HEK293 (cell line): ENCODE measurements around the gene EFCAB14.
A peak's percentile ranks its signal among the peaks of the same experiment; 100 is the strongest.

Experiments
- CTCF ChIA-PET: fragments of 350-600 bp; formaldehyde crosslinking; extraction: SDS; loops from one replicate; lab custom pipeline; 2021; ENCODE audit warnings: antibody characterized with exemption; lab: Yijun Ruan, JAX
- POLR2A ChIA-PET: fragments of 300-600 bp; formaldehyde crosslinking; extraction: SDS; loops from one replicate; lab custom pipeline; 2020; ENCODE audit warnings: antibody characterized with exemption, inconsistent platforms; lab: Yijun Ruan, JAX
- H3K27ac ChIP-seq: fragments of 200-500 bp; sonication (Bioruptor generic); 2 replicates; pipeline ENCODE4 v1.5.1; 2014; ENCODE audit warnings: low read depth, low read length, control low read depth, inconsistent platforms; ENCODE audit errors: extremely low read depth
- H3K36me3 ChIP-seq, 2 experiments: fragments of 200-500 bp in 1 of 2; sonication (Bioruptor generic) in 1 of 2; 1 replicate in 1 of 2; 2 replicates in 1 of 2; pipeline ENCODE4 v1.5.1; 2014 to 2017; ENCODE audit warnings: inconsistent platforms in 2 of 2, low read length in 2 of 2; ENCODE audit not compliant: control insufficient read depth in 2 of 2, insufficient read depth in 1 of 2
- H3K4me1 ChIP-seq: fragments of 200-500 bp; sonication (Bioruptor generic); 2 replicates; pipeline ENCODE4 v1.5.1; 2014; ENCODE audit warnings: mild to moderate bottlenecking, low read length, inconsistent platforms; ENCODE audit not compliant: control insufficient read depth, insufficient read depth
- H3K4me3 ChIP-seq: 2 replicates; pipeline ENCODE4 v1.5.1; 2011; ENCODE audit warnings: low read depth, mild to moderate bottlenecking, control low read depth, low read length, moderate library complexity
- H3K9me3 ChIP-seq: fragments of 200-500 bp; sonication (Bioruptor generic); 2 replicates; pipeline ENCODE4 v1.5.1; 2014; ENCODE audit warnings: low read depth, low read length, inconsistent platforms; ENCODE audit not compliant: control insufficient read depth, insufficient read depth
- KLF10 ChIP-seq: fragments of 450-650 bp; IDR thresholded peaks from 2 replicates; pipeline ENCODE4 v1.5.1; 2018; ENCODE audit warnings: missing biosample characterization, mild to moderate bottlenecking, missing genetic modification characterization
- KLF17 ChIP-seq: fragments of 450-650 bp; formaldehyde crosslinking; IDR thresholded peaks from 2 replicates; pipeline ENCODE4 v1.5.1; 2016; ENCODE audit warnings: missing biosample characterization, missing genetic modification characterization
- MYNN ChIP-seq: fragments of 450-650 bp; formaldehyde crosslinking; IDR thresholded peaks from 2 replicates; pipeline ENCODE4 v1.5.1; 2016; ENCODE audit warnings: missing biosample characterization, missing genetic modification characterization, borderline replicate concordance
- RBAK ChIP-seq: fragments of 450-650 bp; formaldehyde crosslinking; IDR thresholded peaks from 2 replicates; pipeline ENCODE4 v1.5.1; 2016; ENCODE audit warnings: missing biosample characterization, missing genetic modification characterization
- REPIN1 ChIP-seq: fragments of 450-650 bp; formaldehyde crosslinking; IDR thresholded peaks from 2 replicates; pipeline ENCODE4 v1.5.1; 2017; ENCODE audit warnings: missing biosample characterization, missing genetic modification characterization, low read depth
- SALL2 ChIP-seq: fragments of 450-650 bp; formaldehyde crosslinking; IDR thresholded peaks from 2 replicates; pipeline ENCODE4 v1.5.0; 2017; ENCODE audit warnings: missing biosample characterization, mild to moderate bottlenecking, missing genetic modification characterization, borderline replicate concordance
- ZBTB11 ChIP-seq: fragments of 450-650 bp; formaldehyde crosslinking; conservative IDR thresholded peaks from 2 replicates; pipeline ENCODE4 v1.5.1; 2016; ENCODE audit warnings: low read depth, missing biosample characterization, missing genetic modification characterization
- ZNF10 ChIP-seq: fragments of 450-650 bp; formaldehyde crosslinking; IDR thresholded peaks from 2 replicates; pipeline ENCODE4 v1.5.1; 2017; ENCODE audit warnings: missing biosample characterization, missing genetic modification characterization
- ZNF112 ChIP-seq: fragments of 450-650 bp; formaldehyde crosslinking; IDR thresholded peaks from 2 replicates; pipeline ENCODE4 v1.5.0; 2017; ENCODE audit warnings: missing biosample characterization, missing genetic modification characterization
- ZNF157 ChIP-seq: fragments of 450-650 bp; formaldehyde crosslinking; IDR thresholded peaks from 2 replicates; pipeline ENCODE4 v1.5.1; 2016; ENCODE audit warnings: missing biosample characterization, missing genetic modification characterization
- ZNF223 ChIP-seq: fragments of 450-650 bp; formaldehyde crosslinking; IDR thresholded peaks from 2 replicates; pipeline ENCODE4 v1.5.1; 2016; ENCODE audit warnings: missing biosample characterization, missing genetic modification characterization
- ZNF239 ChIP-seq: fragments of 450-650 bp; formaldehyde crosslinking; IDR thresholded peaks from 2 replicates; pipeline ENCODE4 v1.5.1; 2016; ENCODE audit warnings: missing biosample characterization, missing genetic modification characterization
- ZNF48 ChIP-seq: fragments of 450-650 bp; formaldehyde crosslinking; IDR thresholded peaks from 2 replicates; pipeline ENCODE4 v1.5.1; 2016; ENCODE audit warnings: missing biosample characterization, missing genetic modification characterization
- ZNF561 ChIP-seq: fragments of 450-650 bp; IDR thresholded peaks from 2 replicates; pipeline ENCODE4 v1.5.1; 2018; ENCODE audit warnings: missing biosample characterization, missing genetic modification characterization, borderline replicate concordance
- ZNF600 ChIP-seq: fragments of 450-650 bp; formaldehyde crosslinking; IDR thresholded peaks from 2 replicates; pipeline ENCODE4 v1.5.1; 2016; ENCODE audit warnings: missing biosample characterization, missing genetic modification characterization
- ZNF621 ChIP-seq: fragments of 450-650 bp; formaldehyde crosslinking; IDR thresholded peaks from 2 replicates; pipeline ENCODE4 v1.5.1; 2017; ENCODE audit warnings: missing biosample characterization, missing genetic modification characterization
- ZNF768 ChIP-seq: fragments of 450-650 bp; formaldehyde crosslinking; IDR thresholded peaks from 2 replicates; pipeline ENCODE4 v1.5.1; 2018; ENCODE audit warnings: missing biosample characterization, mild to moderate bottlenecking, missing genetic modification characterization
- ZSCAN30 ChIP-seq: fragments of 450-650 bp; IDR thresholded peaks from 2 replicates; pipeline ENCODE4 v1.5.1; 2018; ENCODE audit warnings: missing biosample characterization, mild to moderate bottlenecking, missing genetic modification characterization, moderate library complexity
- ZXDB ChIP-seq: fragments of 450-650 bp; formaldehyde crosslinking; IDR thresholded peaks from 2 replicates; pipeline ENCODE4 v1.5.1; 2016; ENCODE audit warnings: missing biosample characterization, missing genetic modification characterization
- TF ChIP-seq, protein P1 (sequence below): fragments of 450-650 bp; formaldehyde crosslinking; IDR thresholded peaks from 2 replicates; pipeline ENCODE4 v1.5.1; 2017; ENCODE audit warnings: missing biosample characterization, missing genetic modification characterization
- TF ChIP-seq, protein P2 (sequence below): fragments of 450-650 bp; formaldehyde crosslinking; IDR thresholded peaks from 2 replicates; pipeline ENCODE4 v1.5.0; 2017; ENCODE audit warnings: missing biosample characterization, missing genetic modification characterization, borderline replicate concordance
- TF ChIP-seq, protein P3 (sequence below): sonication (generic); formaldehyde crosslinking; IDR thresholded peaks from 2 replicates; pipeline ENCODE4 v1.8.1; 2022; ENCODE audit warnings: mild to moderate bottlenecking, moderate library complexity, missing genetic modification reagents
- TF ChIP-seq, protein P4 (sequence below): fragments of 450-650 bp; formaldehyde crosslinking; IDR thresholded peaks from 2 replicates; pipeline ENCODE4 v1.5.1; 2016; ENCODE audit warnings: missing biosample characterization, missing genetic modification characterization

Gene EFCAB14

DNA sequence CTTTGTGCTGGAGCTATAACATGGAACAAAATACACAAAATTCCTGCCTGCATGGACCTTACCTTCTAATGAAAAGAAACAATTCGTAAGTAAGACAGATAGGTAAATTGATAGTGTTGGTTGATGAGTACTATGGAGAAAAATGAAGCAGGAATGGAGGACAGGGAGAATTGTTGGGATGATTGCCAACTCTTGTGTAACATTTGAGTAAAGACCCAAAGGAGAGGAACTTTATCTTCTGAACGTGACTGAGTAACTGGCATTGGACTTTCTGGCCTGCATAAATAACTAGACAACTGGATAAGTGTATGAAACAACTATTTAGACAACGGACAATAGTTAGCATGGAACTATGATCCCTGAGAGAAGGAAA is 6.8 kb upstream of the EFCAB14 start:
- no peaks in the 10 kb centered on the region for H3K9me3 ChIP-seq
- H3K27ac ChIP-seq, result no peak overlapping the region
- H3K4me3 ChIP-seq, result no peak overlapping the region
- H3K4me1 ChIP-seq, result no peaks in the 10 kb centered on the region
- TF ChIP-seq ZNF621 (tag by site-specific recombination) (no peak), ZNF112 (tag by site-specific recombination) (no peak), SALL2 (tag by site-specific recombination) (no peak), KLF10 (tag by site-specific recombination) (no peak), RBAK (tag by site-specific recombination) (no peak), ZNF768 (tag by site-specific recombination) (no peak), ZNF157 (no peak)
- TF ChIP-seq, protein P1, sequence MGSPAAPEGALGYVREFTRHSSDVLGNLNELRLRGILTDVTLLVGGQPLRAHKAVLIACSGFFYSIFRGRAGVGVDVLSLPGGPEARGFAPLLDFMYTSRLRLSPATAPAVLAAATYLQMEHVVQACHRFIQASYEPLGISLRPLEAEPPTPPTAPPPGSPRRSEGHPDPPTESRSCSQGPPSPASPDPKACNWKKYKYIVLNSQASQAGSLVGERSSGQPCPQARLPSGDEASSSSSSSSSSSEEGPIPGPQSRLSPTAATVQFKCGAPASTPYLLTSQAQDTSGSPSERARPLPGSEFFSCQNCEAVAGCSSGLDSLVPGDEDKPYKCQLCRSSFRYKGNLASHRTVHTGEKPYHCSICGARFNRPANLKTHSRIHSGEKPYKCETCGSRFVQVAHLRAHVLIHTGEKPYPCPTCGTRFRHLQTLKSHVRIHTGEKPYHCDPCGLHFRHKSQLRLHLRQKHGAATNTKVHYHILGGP (tag by site-specific recombination), result no peak
- TF ChIP-seq, protein P2, sequence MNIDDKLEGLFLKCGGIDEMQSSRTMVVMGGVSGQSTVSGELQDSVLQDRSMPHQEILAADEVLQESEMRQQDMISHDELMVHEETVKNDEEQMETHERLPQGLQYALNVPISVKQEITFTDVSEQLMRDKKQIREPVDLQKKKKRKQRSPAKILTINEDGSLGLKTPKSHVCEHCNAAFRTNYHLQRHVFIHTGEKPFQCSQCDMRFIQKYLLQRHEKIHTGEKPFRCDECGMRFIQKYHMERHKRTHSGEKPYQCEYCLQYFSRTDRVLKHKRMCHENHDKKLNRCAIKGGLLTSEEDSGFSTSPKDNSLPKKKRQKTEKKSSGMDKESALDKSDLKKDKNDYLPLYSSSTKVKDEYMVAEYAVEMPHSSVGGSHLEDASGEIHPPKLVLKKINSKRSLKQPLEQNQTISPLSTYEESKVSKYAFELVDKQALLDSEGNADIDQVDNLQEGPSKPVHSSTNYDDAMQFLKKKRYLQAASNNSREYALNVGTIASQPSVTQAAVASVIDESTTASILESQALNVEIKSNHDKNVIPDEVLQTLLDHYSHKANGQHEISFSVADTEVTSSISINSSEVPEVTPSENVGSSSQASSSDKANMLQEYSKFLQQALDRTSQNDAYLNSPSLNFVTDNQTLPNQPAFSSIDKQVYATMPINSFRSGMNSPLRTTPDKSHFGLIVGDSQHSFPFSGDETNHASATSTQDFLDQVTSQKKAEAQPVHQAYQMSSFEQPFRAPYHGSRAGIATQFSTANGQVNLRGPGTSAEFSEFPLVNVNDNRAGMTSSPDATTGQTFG (tag by site-specific recombination), result no peak
- ChIA-PET CTCF (interaction anchor here (0.5 to 4.1 kb wide), 40 partner anchors 9 to 664 kb away, joined by 3 to 20 read pairs (median 4); partner anchors contain the start of genes KNCN and MKNK1), POLR2A (interaction anchor here (0.7 kb wide), 1 partner anchor 592 kb away, joined by 3 read pairs; no protein-coding TSS in a partner anchor)
- no peaks in the 10 kb centered on the region for H3K36me3 ChIP-seq

DNA sequence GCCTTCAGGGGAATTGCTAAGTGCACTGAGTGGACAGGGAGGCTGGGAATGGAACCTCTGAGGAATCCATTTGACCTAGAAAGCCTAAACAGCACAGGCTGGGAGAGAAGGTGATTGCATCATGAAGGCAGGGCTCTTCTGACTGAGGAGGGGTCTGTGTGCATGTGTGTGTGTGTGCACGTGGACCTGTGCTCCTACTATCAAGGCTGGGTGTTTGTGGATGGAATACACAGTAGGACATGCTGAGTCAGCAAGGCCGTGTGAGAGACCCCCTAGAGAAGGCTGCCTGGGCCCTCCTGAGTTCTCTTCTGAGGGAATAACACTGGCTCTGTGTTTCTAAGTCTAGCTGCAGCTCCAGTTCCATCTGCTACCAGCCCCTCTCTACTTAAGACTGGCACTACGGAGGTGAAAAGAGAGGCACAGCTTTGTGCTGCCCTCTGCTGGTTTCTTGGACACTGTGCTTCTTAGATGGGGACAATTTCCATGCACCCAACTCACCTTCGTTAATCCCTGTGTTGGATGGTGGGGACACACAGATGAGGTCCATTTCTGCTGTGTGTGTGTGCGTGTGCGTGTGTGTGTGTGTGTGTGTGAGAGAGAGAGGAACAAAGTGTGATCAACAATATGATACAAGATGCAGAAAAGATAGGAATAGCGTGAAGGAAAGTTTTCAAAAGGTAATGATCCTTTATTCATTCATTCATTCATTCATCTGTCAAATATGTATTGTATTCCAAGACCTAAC is 6.2 kb upstream of the EFCAB14 start:
- no peak overlapping the region for H3K27ac ChIP-seq
- no peak overlapping the region for H3K4me3 ChIP-seq
- no peaks in the 10 kb centered on the region for H3K4me1 ChIP-seq
- POLR2A ChIA-PET, result interaction anchor here (0.7 kb wide), 1 partner anchor 592 kb away, joined by 3 read pairs; no protein-coding TSS in a partner anchor
- CTCF ChIA-PET, result interaction anchor here (0.5 to 4.1 kb wide), 55 partner anchors 8 to 664 kb away, joined by 3 to 20 read pairs (median 4); partner anchors contain the start of genes KNCN and MKNK1
- H3K9me3 ChIP-seq, result no peaks in the 10 kb centered on the region
- H3K36me3 ChIP-seq, result no peaks in the 10 kb centered on the region
- no peak for TF ChIP-seq ZNF48
- TF ChIP-seq, protein P3, sequence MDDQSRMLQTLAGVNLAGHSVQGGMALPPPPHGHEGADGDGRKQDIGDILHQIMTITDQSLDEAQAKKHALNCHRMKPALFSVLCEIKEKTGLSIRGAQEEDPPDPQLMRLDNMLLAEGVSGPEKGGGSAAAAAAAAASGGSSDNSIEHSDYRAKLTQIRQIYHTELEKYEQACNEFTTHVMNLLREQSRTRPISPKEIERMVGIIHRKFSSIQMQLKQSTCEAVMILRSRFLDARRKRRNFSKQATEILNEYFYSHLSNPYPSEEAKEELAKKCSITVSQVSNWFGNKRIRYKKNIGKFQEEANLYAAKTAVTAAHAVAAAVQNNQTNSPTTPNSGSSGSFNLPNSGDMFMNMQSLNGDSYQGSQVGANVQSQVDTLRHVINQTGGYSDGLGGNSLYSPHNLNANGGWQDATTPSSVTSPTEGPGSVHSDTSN (CRISPR knock-in tag), result no peak
- TF ChIP-seq ZSCAN30 (tag by site-specific recombination), result 0 out of 2 replicates have a peak, but pooled peaks have one; percentile 14
- TF ChIP-seq ZNF223 (tag by site-specific recombination), result no peak
- no peak for TF ChIP-seq REPIN1
- no peak; the same call in 1 of the 2 replicates for TF ChIP-seq ZBTB11
- no peak for TF ChIP-seq ZNF561 (tag by site-specific recombination)
- TF ChIP-seq MYNN (tag by site-specific recombination), result no peak
- TF ChIP-seq, protein P4, sequence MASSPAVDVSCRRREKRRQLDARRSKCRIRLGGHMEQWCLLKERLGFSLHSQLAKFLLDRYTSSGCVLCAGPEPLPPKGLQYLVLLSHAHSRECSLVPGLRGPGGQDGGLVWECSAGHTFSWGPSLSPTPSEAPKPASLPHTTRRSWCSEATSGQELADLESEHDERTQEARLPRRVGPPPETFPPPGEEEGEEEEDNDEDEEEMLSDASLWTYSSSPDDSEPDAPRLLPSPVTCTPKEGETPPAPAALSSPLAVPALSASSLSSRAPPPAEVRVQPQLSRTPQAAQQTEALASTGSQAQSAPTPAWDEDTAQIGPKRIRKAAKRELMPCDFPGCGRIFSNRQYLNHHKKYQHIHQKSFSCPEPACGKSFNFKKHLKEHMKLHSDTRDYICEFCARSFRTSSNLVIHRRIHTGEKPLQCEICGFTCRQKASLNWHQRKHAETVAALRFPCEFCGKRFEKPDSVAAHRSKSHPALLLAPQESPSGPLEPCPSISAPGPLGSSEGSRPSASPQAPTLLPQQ (tag by site-specific recombination), result peak; percentile 75
- TF ChIP-seq KLF17 (tag by site-specific recombination), result no peak
- 0 out of 2 replicates have a peak, but pooled peaks have one; percentile 46 for TF ChIP-seq ZNF600
- no peak for TF ChIP-seq ZNF239 (tag by site-specific recombination)
- TF ChIP-seq ZNF10, result no peak
- no peak for TF ChIP-seq ZXDB (tag by site-specific recombination)
